Measurements from ENCODE around the gene SSBP3. TPM values are rescaled to one million over a fixed set of nuclear protein-coding genes. Genes with fewer than 3 reads are reported as not detected.

Gene SSBP3
- total and polyA plus RNA-seq, 9 donors: 41.2 to 247 (median 156) TPM

DNA sequence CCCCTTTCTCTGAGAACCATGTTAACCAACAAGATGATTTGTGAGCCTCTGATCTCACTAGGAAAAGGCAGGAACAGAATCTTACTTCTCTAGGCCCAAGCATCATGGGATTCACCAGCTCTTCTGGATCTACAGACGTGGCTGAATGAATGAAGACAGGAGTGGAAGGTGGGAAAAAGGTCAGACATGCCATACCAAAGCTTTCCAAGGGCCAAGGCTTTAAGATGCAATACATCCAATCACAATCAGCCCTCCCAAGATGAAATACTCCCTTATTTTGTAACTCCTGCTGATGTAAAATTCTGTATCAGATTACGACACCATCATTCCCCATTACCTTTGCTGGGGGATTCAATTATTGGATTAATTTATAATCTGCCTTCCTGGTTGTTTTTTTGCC is 80.9 kb downstream of the SSBP3 start:
- intact Hi-C loops (cut with DNase I): loop anchor here in 2 of 4 donors (5.0 to 10.0 kb wide), 3 partner anchors 33 to 60 kb away; no protein-coding TSS in a partner anchor

DNA sequence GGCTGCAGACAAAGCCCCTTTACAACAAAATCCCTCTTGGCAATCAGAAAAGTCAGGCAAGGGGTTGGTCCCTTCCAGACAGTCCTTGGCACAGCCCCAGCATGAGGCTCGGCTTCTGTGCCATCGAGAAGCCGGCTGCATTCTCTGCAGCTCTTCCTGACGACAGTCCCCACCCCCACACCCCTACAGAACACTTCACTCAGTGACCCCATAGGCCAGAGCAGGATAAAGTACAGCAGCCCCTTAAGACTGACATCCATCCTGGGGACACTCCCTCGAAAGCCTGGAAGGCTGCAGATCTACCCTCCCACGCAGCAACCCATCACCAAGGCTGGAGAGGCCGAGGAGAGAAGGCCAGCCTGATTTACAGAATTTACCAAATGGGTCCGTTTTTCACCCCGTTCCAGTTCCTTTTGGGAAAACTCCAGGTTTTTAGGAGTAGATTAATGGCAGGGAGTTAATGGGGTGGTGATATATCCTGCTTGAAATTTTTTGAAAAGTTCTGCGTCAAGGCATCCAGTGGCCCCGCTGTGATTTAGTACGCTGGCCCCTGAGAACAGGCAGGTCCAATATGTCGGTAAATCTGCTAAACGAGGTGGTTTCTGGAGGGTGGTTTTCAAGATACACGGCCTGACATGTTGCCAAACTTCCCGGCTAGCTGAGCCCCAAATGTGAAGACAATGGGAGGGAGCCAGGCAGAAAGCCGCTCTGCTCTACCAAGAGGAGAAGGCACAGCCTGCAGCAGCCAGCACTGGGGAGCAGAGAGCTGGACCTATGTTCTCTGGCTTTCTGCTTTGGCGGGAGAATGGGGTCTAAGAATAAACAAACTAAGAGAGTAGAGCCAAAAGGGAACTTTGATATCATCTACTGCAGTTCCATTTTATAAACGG is 81.7 kb downstream of the SSBP3 start:
- intact Hi-C loops (cut with DNase I): loop anchor here in 2 of 4 donors (5.0 to 10.0 kb wide), 3 partner anchors 32 to 60 kb away; no protein-coding TSS in a partner anchor
- no peaks in the 10 kb centered on the region for H3K27me3 ChIP-seq
- no peaks in the 10 kb centered on the region for H3K36me3 ChIP-seq
- no peaks in the 10 kb centered on the region for H3K9me3 ChIP-seq
- TF ChIP-seq POLR2A (IDR thresholded peaks at IDR 0.05) (no peak), EP300 (IDR thresholded peaks at IDR 0.05) (no peak)
- TF ChIP-seq, protein P1, sequence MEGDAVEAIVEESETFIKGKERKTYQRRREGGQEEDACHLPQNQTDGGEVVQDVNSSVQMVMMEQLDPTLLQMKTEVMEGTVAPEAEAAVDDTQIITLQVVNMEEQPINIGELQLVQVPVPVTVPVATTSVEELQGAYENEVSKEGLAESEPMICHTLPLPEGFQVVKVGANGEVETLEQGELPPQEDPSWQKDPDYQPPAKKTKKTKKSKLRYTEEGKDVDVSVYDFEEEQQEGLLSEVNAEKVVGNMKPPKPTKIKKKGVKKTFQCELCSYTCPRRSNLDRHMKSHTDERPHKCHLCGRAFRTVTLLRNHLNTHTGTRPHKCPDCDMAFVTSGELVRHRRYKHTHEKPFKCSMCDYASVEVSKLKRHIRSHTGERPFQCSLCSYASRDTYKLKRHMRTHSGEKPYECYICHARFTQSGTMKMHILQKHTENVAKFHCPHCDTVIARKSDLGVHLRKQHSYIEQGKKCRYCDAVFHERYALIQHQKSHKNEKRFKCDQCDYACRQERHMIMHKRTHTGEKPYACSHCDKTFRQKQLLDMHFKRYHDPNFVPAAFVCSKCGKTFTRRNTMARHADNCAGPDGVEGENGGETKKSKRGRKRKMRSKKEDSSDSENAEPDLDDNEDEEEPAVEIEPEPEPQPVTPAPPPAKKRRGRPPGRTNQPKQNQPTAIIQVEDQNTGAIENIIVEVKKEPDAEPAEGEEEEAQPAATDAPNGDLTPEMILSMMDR (IDR thresholded peaks at IDR 0.05): no peak
- 10% methylated on average over 19 of the region's 19 CpGs for WGBS, 3 donors
- H3K4me3 ChIP-seq: peak overlapping the region; percentile 2
- peak; percentile 66 to 79 (median 71) for DNase-seq
- peak overlapping the region; percentile 26 to 75 for H3K27ac ChIP-seq
- peaks cover 58% of the 10 kb centered on the region for H3K4me1 ChIP-seq (ENCODE audit: insufficient read depth)

More for the DNA sequence above, 80.9 kb downstream of the SSBP3 start:
- Histone ChIP-seq H3K4me1 (ENCODE audit: insufficient read depth) (peaks cover 65% of the 10 kb centered on the region), H3K9me3 (no peaks in the 10 kb centered on the region), H3K27me3 (no peaks in the 10 kb centered on the region), H3K36me3 (no peaks in the 10 kb centered on the region), H3K4me3 (no peak overlapping the region), H3K27ac (peak overlapping the region in 1 of 2 donors; percentile 75)
- 62 to 63% (median 63%) methylated on average over 2 of the region's 2 CpGs for WGBS, 3 donors
- no peak for DNase-seq
- TF ChIP-seq, protein P1 (IDR thresholded peaks at IDR 0.05): no peak
- TF ChIP-seq POLR2A (IDR thresholded peaks at IDR 0.05): no peak
- no peak for TF ChIP-seq EP300 (IDR thresholded peaks at IDR 0.05)

DNA sequence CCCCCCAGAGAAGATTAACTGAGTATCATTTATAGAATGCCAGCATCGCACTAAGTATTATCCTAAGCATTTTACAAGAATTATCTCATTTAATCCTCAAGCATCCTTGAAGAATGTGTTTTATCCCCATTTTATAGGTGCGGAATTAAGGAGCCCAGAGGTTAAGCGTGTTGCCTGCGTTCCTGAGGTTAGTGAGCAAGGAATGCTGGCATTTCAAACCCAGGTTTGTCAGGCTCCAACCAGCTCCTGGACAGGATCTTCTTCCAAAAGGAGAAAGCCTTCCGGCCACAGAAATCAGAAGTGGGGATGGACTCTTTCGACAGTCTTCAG is 82.3 kb downstream of the SSBP3 start:
- Histone ChIP-seq H3K4me3 (peak overlapping the region; percentile 2), H3K36me3 (no peaks in the 10 kb centered on the region), H3K9me3 (no peaks in the 10 kb centered on the region), H3K27me3 (no peaks in the 10 kb centered on the region), H3K4me1 (ENCODE audit: insufficient read depth) (peaks cover 55% of the 10 kb centered on the region), H3K27ac (peak overlapping the region; percentile 36 to 43)
- intact Hi-C loops (cut with DNase I): loop anchor here in 2 of 4 donors (10.0 kb wide), 2 partner anchors 49 to 61 kb away; no protein-coding TSS in a partner anchor
- TF ChIP-seq, protein P1 (IDR thresholded peaks at IDR 0.05): no peak
- TF ChIP-seq EP300 (IDR thresholded peaks at IDR 0.05) (no peak), POLR2A (IDR thresholded peaks at IDR 0.05) (no peak)
- WGBS, 3 donors: 52 to 59% (median 56%) methylated on average over 6 of the region's 6 CpGs
- DNase-seq: no peak

DNA sequence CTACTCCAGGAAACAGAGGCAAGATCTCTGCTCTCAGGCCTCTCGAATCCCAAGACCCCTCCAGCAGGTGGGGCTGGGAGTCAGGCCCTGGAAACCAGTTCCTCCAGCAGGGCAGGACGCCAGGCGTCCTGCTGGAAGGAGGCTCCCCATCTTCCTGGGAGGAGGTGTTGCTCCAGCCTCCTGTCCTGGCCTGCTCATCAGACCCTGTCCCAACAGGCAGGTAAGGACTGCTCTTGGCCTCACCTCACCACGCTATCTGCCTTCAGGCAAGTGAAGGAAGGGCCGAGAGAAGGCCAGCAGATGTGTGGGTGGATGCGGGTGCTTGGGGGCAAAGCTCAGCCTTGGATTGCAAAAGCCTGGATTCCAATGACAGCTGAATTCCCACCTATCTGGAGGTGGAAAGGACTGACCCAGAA is 82.9 kb downstream of the SSBP3 start:
- WGBS, 3 donors: 45 to 57% (median 54%) methylated on average over 6 of the region's 6 CpGs
- H3K4me1 ChIP-seq (ENCODE audit: insufficient read depth): peaks cover 52% of the 10 kb centered on the region
- H3K9me3 ChIP-seq: no peaks in the 10 kb centered on the region
- H3K4me3 ChIP-seq: no peak overlapping the region
- no peaks in the 10 kb centered on the region for H3K36me3 ChIP-seq
- H3K27me3 ChIP-seq: no peaks in the 10 kb centered on the region
- intact Hi-C loops (cut with DNase I): loop anchor here in 2 of 4 donors (10.0 kb wide), 2 partner anchors 49 to 61 kb away; no protein-coding TSS in a partner anchor
- H3K27ac ChIP-seq: peak overlapping the region; percentile 36 to 43
- DNase-seq: peak; percentile 57 to 70 (median 61)
- TF ChIP-seq, protein P1 (IDR thresholded peaks at IDR 0.05): peak in 1 of 3 donors; percentile 5
- TF ChIP-seq EP300 (IDR thresholded peaks at IDR 0.05): no peak
